GM23248 (cell line): Measurements from ENCODE around the gene TGFBI. TPM values are rescaled to one million over a fixed set of nuclear protein-coding genes. Genes with fewer than 3 reads are reported as not detected.

Experiments used
- DNase-seq: peaks from one replicate; pipeline ENCODE4 v3.0.0-alpha.2; 2015
- H2AFZ ChIP-seq: fragments of 200-600 bp; sonication (generic); 2 replicates; pipeline ENCODE4 v1.6.1; 2016; ENCODE audit warnings: antibody characterized with exemption
- H3F3A ChIP-seq: fragments of 200-600 bp; sonication (generic); 2 replicates; pipeline ENCODE4 v1.6.1; 2016; ENCODE audit warnings: mild to moderate bottlenecking, antibody characterized with exemption, mixed run types; ENCODE audit not compliant: insufficient read depth
- H3K27ac ChIP-seq: fragments of 200-600 bp; sonication (generic); 2 replicates; pipeline ENCODE4 v1.5.1; 2016; ENCODE audit warnings: mild to moderate bottlenecking
- H3K27me3 ChIP-seq: fragments of 200-600 bp; sonication (generic); replicated peaks from 2 replicates; pipeline ENCODE4 v1.6.1; 2016; ENCODE audit warnings: mild to moderate bottlenecking; ENCODE audit not compliant: insufficient read depth
- H3K36me3 ChIP-seq: fragments of 200-600 bp; sonication (generic); 2 replicates; pipeline ENCODE4 v1.6.1; 2016; ENCODE audit warnings: low read depth, mild to moderate bottlenecking
- H3K4me1 ChIP-seq: fragments of 200-600 bp; sonication (generic); 2 replicates; pipeline ENCODE4 v1.6.1; 2016; ENCODE audit warnings: mild to moderate bottlenecking; ENCODE audit not compliant: insufficient read depth
- H3K4me2 ChIP-seq: fragments of 200-600 bp; sonication (generic); one replicate; pipeline ENCODE4 v1.6.1; 2016; ENCODE audit warnings: mild to moderate bottlenecking; ENCODE audit not compliant: unreplicated experiment
- H3K4me3 ChIP-seq: fragments of 200-600 bp; sonication (generic); 2 replicates; pipeline ENCODE4 v1.5.1; 2016; ENCODE audit warnings: mild to moderate bottlenecking
- H3K79me2 ChIP-seq: fragments of 200-600 bp; sonication (generic); 2 replicates; pipeline ENCODE4 v1.6.1; 2016; ENCODE audit warnings: mild to moderate bottlenecking; ENCODE audit not compliant: insufficient read depth
- H3K9ac ChIP-seq: fragments of 200-600 bp; sonication (generic); 2 replicates; pipeline ENCODE4 v1.6.1; 2016; ENCODE audit warnings: mild to moderate bottlenecking
- H3K9me2 ChIP-seq: fragments of 200-600 bp; sonication (generic); 2 replicates; pipeline ENCODE4 v1.6.1; 2016; ENCODE audit warnings: mixed run types, mild to moderate bottlenecking, moderate library complexity; ENCODE audit not compliant: insufficient read depth
- H3K9me3 ChIP-seq: fragments of 200-600 bp; sonication (generic); one replicate; pipeline ENCODE4 v1.6.1; 2017; ENCODE audit warnings: low read depth
- H4K20me1 ChIP-seq: fragments of 200-600 bp; sonication (generic); 2 replicates; pipeline ENCODE4 v1.6.0; 2016; ENCODE audit not compliant: insufficient read depth
- EZH2 ChIP-seq: fragments of 200-600 bp; sonication (generic); IDR thresholded peaks from 2 replicates; pipeline ENCODE4 v1.6.1; 2018; ENCODE audit warnings: antibody characterized with exemption, mild to moderate bottlenecking; ENCODE audit not compliant: insufficient read depth, poor library complexity, severe bottlenecking
- EZH2phosphoT487 ChIP-seq: fragments of 200-600 bp; sonication (generic); IDR thresholded peaks from 2 replicates; pipeline ENCODE4 v1.6.1; 2018; ENCODE audit warnings: antibody characterized with exemption, moderate library complexity, mild to moderate bottlenecking, low read depth; ENCODE audit not compliant: insufficient read depth
- WGBS, 2 experiments: methylation state at CpG; one replicate each; pipeline ENCODE4 v1.1.6; 2015 to 2017; ENCODE audit warnings: low lambda C conversion rate in 2 of 2, low coverage in 1 of 2; ENCODE audit errors: missing lambda C conversion rate in 2 of 2; 5-methylcytosine and 5-hydroxymethylcytosine counted together
- in situ Hi-C: fragments of 300-500 bp; cut with MboI; formaldehyde crosslinking; loops from 2 replicates; pipeline ENCODE4 v1.15.0; 2020
- polyA plus RNA-seq: library from polyadenylated mRNA; unstranded; fragments of >200 nt; fragmentation: Nextera tagmentation; extraction: Ambion mirVana; gene quantifications from 2 replicates; pipeline ENCODE4 v1.2.1, GENCODE V29; 2016
- total RNA-seq: library from RNA; depleted of rRNA; stranded (reverse); fragments of >200 nt; shearing (Covaris generic); gene quantifications from 2 replicates; pipeline ENCODE4 v1.2.3, GENCODE V29; 2014

TGFBI gene
- total and polyA plus RNA-seq, 2 experiments from 2014 or later, result 7,109 to 7,159 TPM

GRCh38 chr5:136061630-136062365 is 33.0 kb downstream of the TGFBI start:
- H3K9ac ChIP-seq, result no peak overlapping the region

GRCh38 chr5:136062366-136063274 is 33.8 kb downstream of the TGFBI start:
- in situ Hi-C loops, result no loop called here
- peaks cover 65% of the 10 kb centered on the region for H3K36me3 ChIP-seq

More at GRCh38 chr5:136061630-136062365, 33.0 kb downstream of the TGFBI start:
- peak overlapping the region; percentile 92 for H3K27ac ChIP-seq
- TF ChIP-seq EZH2phosphoT487, result no peak
- TF ChIP-seq EZH2, result no peak
- H3K4me3 ChIP-seq, result no peak overlapping the region
- no peaks in the 10 kb centered on the region for H3K9me3 ChIP-seq
- H3K9me2 ChIP-seq, result no peaks in the 10 kb centered on the region
- DNase-seq, result no peak
- peaks cover 95% of the 10 kb centered on the region for H3F3A ChIP-seq
- 89 to 90% methylated on average over 6 of the region's 6 CpGs for WGBS, 2 experiments
- no peak overlapping the region for H3K4me2 ChIP-seq
- H3K36me3 ChIP-seq, result peaks cover 74% of the 10 kb centered on the region
- no peaks in the 10 kb centered on the region for H4K20me1 ChIP-seq
- in situ Hi-C loops, result no loop called here
- H3K79me2 ChIP-seq, result no peaks in the 10 kb centered on the region
- no peak overlapping the region for H2AFZ ChIP-seq
- H3K4me1 ChIP-seq, result peaks cover 53% of the 10 kb centered on the region
- no peaks in the 10 kb centered on the region for H3K27me3 ChIP-seq

GRCh38 chr5:136063778-136064465 is 35.1 kb downstream of the TGFBI start:
- peaks cover 41% of the 10 kb centered on the region for H3K4me1 ChIP-seq
- H3K36me3 ChIP-seq, result peaks cover 69% of the 10 kb centered on the region
- H3K79me2 ChIP-seq, result no peaks in the 10 kb centered on the region
- in situ Hi-C loops, result no loop called here
- 91 to 95% methylated on average over 8 of the region's 8 CpGs for WGBS, 2 experiments
- H3K27me3 ChIP-seq, result no peaks in the 10 kb centered on the region
- H3K4me3 ChIP-seq, result no peak overlapping the region
- H3K9me3 ChIP-seq, result no peaks in the 10 kb centered on the region
- no peaks in the 10 kb centered on the region for H4K20me1 ChIP-seq
- no peak overlapping the region for H3K9ac ChIP-seq
- peak overlapping the region; percentile 92 for H3K27ac ChIP-seq
- no peak overlapping the region for H3K4me2 ChIP-seq
- H3K9me2 ChIP-seq, result no peaks in the 10 kb centered on the region
- TF ChIP-seq EZH2 (no peak), EZH2phosphoT487 (no peak)
- DNase-seq, result no peak
- H2AFZ ChIP-seq, result no peak overlapping the region
- H3F3A ChIP-seq, result peaks cover 98% of the 10 kb centered on the region

More at GRCh38 chr5:136062366-136063274, 33.8 kb downstream of the TGFBI start:
- no peak overlapping the region for H3K4me3 ChIP-seq
- H2AFZ ChIP-seq, result no peak overlapping the region
- peaks cover 94% of the 10 kb centered on the region for H3F3A ChIP-seq
- no peaks in the 10 kb centered on the region for H3K79me2 ChIP-seq
- H3K9me3 ChIP-seq, result no peaks in the 10 kb centered on the region
- H3K27me3 ChIP-seq, result no peaks in the 10 kb centered on the region
- DNase-seq, result peak; percentile 69
- no peaks in the 10 kb centered on the region for H4K20me1 ChIP-seq
- H3K9ac ChIP-seq, result no peak overlapping the region
- TF ChIP-seq EZH2phosphoT487, result no peak
- H3K4me2 ChIP-seq, result no peak overlapping the region
- H3K9me2 ChIP-seq, result no peaks in the 10 kb centered on the region
- H3K27ac ChIP-seq, result peak overlapping the region; percentile 92
- peaks cover 50% of the 10 kb centered on the region for H3K4me1 ChIP-seq
- WGBS, 2 experiments, result 86 to 90% methylated on average over 6 of the region's 6 CpGs

- in situ Hi-C loops, result no loop called here
- Histone ChIP-seq H3K9me2 (no peaks in the 10 kb centered on the region), H3K4me3 (no peak overlapping the region), H3F3A (peaks cover 98% of the 10 kb centered on the region), H3K27me3 (no peaks in the 10 kb centered on the region), H3K79me2 (no peaks in the 10 kb centered on the region), H3K4me2 (no peak overlapping the region), H3K27ac (peak overlapping the region; percentile 92), H3K9ac (peak overlapping the region; percentile 59), H3K36me3 (peaks cover 65% of the 10 kb centered on the region), H2AFZ (no peak overlapping the region), H4K20me1 (no peaks in the 10 kb centered on the region), H3K4me1 (peaks cover 35% of the 10 kb centered on the region), H3K9me3 (no peaks in the 10 kb centered on the region)
- peak; percentile 65 for DNase-seq
- TF ChIP-seq EZH2phosphoT487 (no peak), EZH2 (no peak)
- WGBS, 2 experiments, result 86 to 96% methylated on average over 4 of the region's 4 CpGs
Observed at GRCh38 chr5:136064510-136064909, 35.7 kb downstream of the TGFBI start.
